Activated naive CD4-positive, alpha-beta T cell treated with anti-CD3 and anti-CD28 coated beads, Interleukin-2, amount 50 U/mL, for 16 hours (primary cell): ENCODE results near the gene ELAVL3.
A peak's percentile ranks its signal among the peaks of the same experiment; 100 is the strongest.

Experiments
- DNase-seq: peaks from one replicate; pipeline ENCODE4 v3.0.0-alpha.2; 2020

ELAVL3 gene

DNA sequence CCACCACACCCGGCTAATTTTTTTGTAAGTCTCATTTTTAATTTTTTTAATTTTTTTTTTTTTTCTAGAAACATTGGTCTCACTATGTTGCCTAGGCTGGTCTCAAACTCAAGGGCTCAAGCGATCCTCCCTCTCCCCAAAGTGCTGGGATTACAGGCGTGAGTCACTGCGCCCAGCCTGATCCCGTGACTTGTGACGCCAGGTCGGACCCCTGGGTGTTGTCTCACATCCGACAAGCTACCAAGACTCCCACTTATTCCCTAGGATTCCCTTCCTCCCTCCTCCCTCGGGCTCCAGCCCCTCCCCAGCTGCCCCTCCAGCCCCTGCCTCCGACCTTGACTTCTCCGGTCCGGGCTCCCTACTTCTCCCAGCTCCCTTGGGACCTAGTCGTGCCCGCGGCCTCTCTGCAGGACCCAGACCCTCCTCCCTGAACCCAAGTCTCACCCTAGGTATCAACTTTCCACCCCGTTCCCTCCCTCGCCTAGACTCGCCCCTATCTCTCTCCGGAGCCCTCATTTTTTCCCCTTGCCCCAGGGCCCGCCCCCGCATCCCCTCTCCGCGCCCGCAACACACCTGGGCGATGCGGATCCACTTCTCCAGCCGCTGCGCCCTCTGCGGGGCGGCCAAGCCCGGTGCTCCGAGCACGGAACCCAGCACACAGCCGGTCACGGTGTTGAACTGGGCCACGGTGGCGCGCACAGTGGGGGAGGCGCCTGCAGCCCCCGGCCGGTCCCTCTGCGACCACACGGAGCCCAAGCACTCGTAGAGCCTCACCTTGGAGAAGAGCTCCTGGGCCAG is 74.8 kb downstream of the ELAVL3 start:
- DNase-seq: peak; percentile 58

DNA sequence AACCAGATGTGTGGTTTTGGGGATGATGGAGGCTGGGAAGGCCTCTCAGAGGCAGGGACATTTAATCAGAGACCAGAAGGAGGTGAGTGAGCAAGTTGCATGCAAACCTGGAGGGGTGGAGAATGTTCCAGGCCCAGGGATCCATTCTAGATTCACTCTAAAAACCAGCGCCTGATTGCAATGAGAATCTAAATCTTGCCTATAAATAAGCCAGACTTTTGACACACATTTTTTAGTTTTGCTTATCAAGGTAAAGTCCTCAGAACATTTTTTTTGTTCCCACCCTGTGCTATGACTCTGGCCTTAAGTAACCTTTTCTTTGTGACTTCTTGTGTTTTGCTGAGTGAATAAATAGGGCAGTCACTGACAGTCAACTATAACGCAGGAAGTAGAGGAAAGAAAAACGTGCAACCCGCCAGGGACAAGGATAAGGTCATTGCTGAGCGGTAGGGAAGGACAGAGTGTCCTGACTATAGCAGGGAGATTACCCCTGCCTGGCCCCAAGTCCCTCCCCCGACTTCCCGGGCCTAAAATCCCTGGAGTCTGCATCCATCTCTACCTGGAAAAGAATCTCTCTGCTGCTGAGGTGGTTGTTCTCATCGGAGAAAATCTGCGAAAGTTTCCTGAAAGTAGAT is 76.1 kb downstream of the ELAVL3 start:
- no peak for DNase-seq

GRCh38 chr19:11401808-11402543 is 78.9 kb downstream of the ELAVL3 start:
- DNase-seq: no peak
